ENCODE results near the gene MGLL.

MGLL gene

GRCh38 chr3:127768346-127769008, 53.8 kb downstream of the MGLL start:
- H3K36me3 ChIP-seq (ENCODE audit: insufficient read depth, low read length) = no peaks in the 10 kb centered on the region
- TF ChIP-seq CTCF (IDR thresholded peaks at IDR 0.05; ENCODE audit: borderline replicate concordance, extremely low read depth, low read length, poor library complexity, severe bottlenecking) (no peak), EZH2 (IDR thresholded peaks at IDR 0.05; ENCODE audit: borderline replicate concordance, low read depth, low read length, severe bottlenecking) (no peak)
- no peak overlapping the region for H3K27ac ChIP-seq (ENCODE audit: low read length)
- no peak overlapping the region for H3K4me2 ChIP-seq (ENCODE audit: insufficient read depth, low read length)
- no peaks in the 10 kb centered on the region for H3K27me3 ChIP-seq (ENCODE audit: insufficient read depth, low read length, poor library complexity)
- H2AFZ ChIP-seq (ENCODE audit: low read depth, low read length) = no peak overlapping the region
- DNase-seq = no peak
- H3K79me2 ChIP-seq (ENCODE audit: insufficient read depth, low read length) = no peaks in the 10 kb centered on the region
- no peak overlapping the region for H3K4me3 ChIP-seq (ENCODE audit: low read depth in 1 of 2, low read length in 2 of 2)
- no peaks in the 10 kb centered on the region for H3K4me1 ChIP-seq (ENCODE audit: insufficient read depth, low read length)
- H4K20me1 ChIP-seq (ENCODE audit: insufficient read depth, low read length) = no peaks in the 10 kb centered on the region
- no peak for ATAC-seq (ENCODE audit: insufficient read depth, low read depth)
- H3K9me3 ChIP-seq (ENCODE audit: insufficient read depth, low read length, severe bottlenecking) = peaks cover 5% of the 10 kb centered on the region
- no peak overlapping the region for H3K9ac ChIP-seq (ENCODE audit: low read depth, low read length)

- Histone ChIP-seq H2AFZ (ENCODE audit: low read depth, low read length) (no peak overlapping the region), H4K20me1 (ENCODE audit: insufficient read depth, low read length) (no peaks in the 10 kb centered on the region), H3K27ac (ENCODE audit: low read length) (no peak overlapping the region), H3K4me2 (ENCODE audit: insufficient read depth, low read length) (no peak overlapping the region), H3K27me3 (ENCODE audit: insufficient read depth, low read length, poor library complexity) (no peaks in the 10 kb centered on the region), H3K36me3 (ENCODE audit: insufficient read depth, low read length) (no peaks in the 10 kb centered on the region), H3K79me2 (ENCODE audit: insufficient read depth, low read length) (no peaks in the 10 kb centered on the region), H3K9ac (ENCODE audit: low read depth, low read length) (no peak overlapping the region), H3K4me1 (ENCODE audit: insufficient read depth, low read length) (no peaks in the 10 kb centered on the region), H3K9me3 (ENCODE audit: insufficient read depth, low read length, severe bottlenecking) (peaks cover 5% of the 10 kb centered on the region), H3K4me3 (ENCODE audit: low read depth in 1 of 2, low read length in 2 of 2) (no peak overlapping the region)
- no peak for TF ChIP-seq CTCF (IDR thresholded peaks at IDR 0.05; ENCODE audit: borderline replicate concordance, extremely low read depth, low read length, poor library complexity, severe bottlenecking)
- TF ChIP-seq EZH2 (IDR thresholded peaks at IDR 0.05; ENCODE audit: borderline replicate concordance, low read depth, low read length, severe bottlenecking) = no peak
- ATAC-seq (ENCODE audit: insufficient read depth, low read depth) = no peak
- no peak for DNase-seq
These were observed 55.2 kb downstream of the MGLL start for GRCh38 chr3:127767126-127767525.

GRCh38 chr3:127765735-127766134, 56.6 kb downstream of the MGLL start:
- Histone ChIP-seq H2AFZ (ENCODE audit: low read depth, low read length) (no peak overlapping the region), H3K4me2 (ENCODE audit: insufficient read depth, low read length) (no peak overlapping the region), H3K9ac (ENCODE audit: low read depth, low read length) (no peak overlapping the region), H3K4me3 (ENCODE audit: low read depth in 1 of 2, low read length in 2 of 2) (no peak overlapping the region), H3K27ac (ENCODE audit: low read length) (no peak overlapping the region), H3K79me2 (ENCODE audit: insufficient read depth, low read length) (no peaks in the 10 kb centered on the region), H4K20me1 (ENCODE audit: insufficient read depth, low read length) (no peaks in the 10 kb centered on the region), H3K27me3 (ENCODE audit: insufficient read depth, low read length, poor library complexity) (no peaks in the 10 kb centered on the region), H3K36me3 (ENCODE audit: insufficient read depth, low read length) (no peaks in the 10 kb centered on the region), H3K9me3 (ENCODE audit: insufficient read depth, low read length, severe bottlenecking) (peaks cover 5% of the 10 kb centered on the region), H3K4me1 (ENCODE audit: insufficient read depth, low read length) (no peaks in the 10 kb centered on the region)
- ATAC-seq (ENCODE audit: insufficient read depth, low read depth) (no peak), DNase-seq (no peak)
- TF ChIP-seq EZH2 (IDR thresholded peaks at IDR 0.05; ENCODE audit: borderline replicate concordance, low read depth, low read length, severe bottlenecking) (no peak), CTCF (IDR thresholded peaks at IDR 0.05; ENCODE audit: borderline replicate concordance, extremely low read depth, low read length, poor library complexity, severe bottlenecking) (no peak)
